ENCODE measurements around the gene FKBP6.
"Not testable (repeated sequence)": the region's sequence is repeated elsewhere in the genome, so short reads cannot be mapped to it uniquely, and the experiment has no call there.

The FKBP6 gene

GRCh38 chr7:73395538-73396503, 67.9 kb downstream of the FKBP6 start:
- ATAC-seq = no peak
- no peak for DNase-seq

- ATAC-seq (no peak), DNase-seq (no peak)
These were observed 69.7 kb downstream of the FKBP6 start for GRCh38 chr7:73397521-73398281.

DNA sequence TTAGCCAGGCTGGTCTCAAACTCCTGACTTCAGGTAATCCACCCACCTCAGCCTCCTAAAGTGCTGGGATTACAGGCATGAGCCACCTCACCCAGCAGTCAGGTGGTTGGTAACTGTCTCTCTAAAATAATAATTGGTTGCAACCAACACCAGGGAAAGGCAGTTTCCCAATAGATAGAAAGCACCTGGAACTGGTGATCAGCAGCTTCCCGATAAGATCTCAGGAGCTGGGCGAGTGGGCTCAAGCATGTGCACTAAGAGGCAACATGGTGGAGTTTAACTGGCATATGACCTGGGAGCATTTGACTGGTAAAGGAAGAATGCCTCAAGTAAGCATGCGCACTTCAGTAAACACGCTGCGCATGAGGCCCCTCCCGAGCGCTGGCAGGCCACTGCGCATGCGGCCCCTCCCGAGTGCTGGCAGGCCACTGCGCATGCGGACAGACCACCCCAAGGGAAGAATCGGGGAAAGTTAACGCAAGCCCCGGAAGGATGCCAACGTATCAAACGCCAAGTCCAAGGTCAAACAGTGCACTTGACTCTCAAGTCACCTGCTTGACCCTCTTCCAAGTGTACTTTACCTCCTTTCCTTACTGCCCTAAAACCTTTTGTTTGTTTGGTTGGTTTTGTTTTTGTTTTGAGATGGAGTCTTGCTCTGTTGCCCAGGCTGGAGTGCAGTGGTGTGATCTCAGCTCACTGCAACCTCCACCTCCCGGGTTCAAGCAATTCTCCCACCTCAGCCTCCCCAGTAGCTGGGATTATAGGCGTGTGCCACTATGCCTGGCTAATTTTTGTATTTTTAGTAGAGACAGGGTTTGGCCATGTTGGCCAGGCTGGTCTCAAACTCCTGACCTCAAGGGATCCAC, 71.5 kb downstream of the FKBP6 start:
- ATAC-seq = not testable (repeated sequence)

GRCh38 chr7:73404860-73405259, 76.9 kb downstream of the FKBP6 start:
- not testable (repeated sequence) for DNase-seq, ATAC-seq

More for the DNA sequence above, 71.5 kb downstream of the FKBP6 start:
- DNase-seq = peak; percentile 65

Data from stimulated activated naive CD8-positive, alpha-beta T cell treated with anti-CD3 and anti-CD28 coated beads, Interleukin-15, Interleukin-2, amounts not matched to agents 100 U/mL and 50 U/mL, for 24 hours (primary cell).